GM21619 (cell line): ENCODE data around the gene ZNF418.

Experiments used
- ATAC-seq: cut with Tn5 transposase; IDR thresholded peaks from one replicate; pipeline ENCODE4 v1.9.1; 2021; ENCODE audit not compliant: unreplicated experiment

Gene ZNF418

DNA sequence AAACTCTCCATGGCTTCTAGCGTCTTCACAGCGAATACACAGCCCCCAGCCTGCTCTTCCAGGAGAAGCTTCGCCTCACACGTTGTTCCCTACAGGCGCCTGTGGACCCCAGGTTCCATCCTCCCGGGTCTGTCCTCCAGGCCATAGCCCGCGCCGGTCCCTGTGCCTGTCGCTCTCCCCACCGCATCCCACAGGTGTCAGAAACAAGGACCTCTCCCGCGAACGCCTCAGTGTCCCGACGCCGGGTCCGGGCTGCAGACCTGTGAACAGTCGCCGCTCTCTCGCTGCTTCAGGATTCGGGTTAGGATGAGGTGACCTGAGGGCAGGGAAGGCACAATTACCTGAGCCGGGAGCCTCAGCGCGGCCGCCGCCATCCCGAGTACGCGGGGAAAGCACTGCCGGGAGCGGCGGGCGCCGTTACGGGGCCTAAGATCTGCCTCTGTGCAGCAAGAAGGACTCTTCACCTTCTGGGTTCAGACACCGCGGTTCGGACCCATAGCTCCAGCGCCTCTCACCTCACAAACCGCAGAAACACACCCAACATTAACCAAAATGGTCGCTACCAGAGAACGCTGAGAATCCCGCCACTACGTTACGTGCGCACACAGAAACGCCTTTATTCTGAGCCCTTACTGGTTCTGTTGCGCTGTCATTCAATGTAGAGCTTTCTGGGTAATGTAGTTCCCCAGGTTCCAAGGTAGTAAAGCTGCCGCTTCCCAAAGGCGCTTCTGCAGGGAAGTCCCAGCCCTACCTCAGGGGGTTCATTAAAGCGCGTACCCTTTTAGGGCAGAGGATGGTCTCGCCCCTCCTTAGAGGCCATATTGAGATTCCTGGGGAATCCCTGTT, at the start of gene ZNF418:
ZNF418 (minus strand) TSS at position 583 of the 846 bp plus-strand sequence. CDS start 1,580 bp downstream, outside the sequence.
- ATAC-seq, result peak; percentile 58

DNA sequence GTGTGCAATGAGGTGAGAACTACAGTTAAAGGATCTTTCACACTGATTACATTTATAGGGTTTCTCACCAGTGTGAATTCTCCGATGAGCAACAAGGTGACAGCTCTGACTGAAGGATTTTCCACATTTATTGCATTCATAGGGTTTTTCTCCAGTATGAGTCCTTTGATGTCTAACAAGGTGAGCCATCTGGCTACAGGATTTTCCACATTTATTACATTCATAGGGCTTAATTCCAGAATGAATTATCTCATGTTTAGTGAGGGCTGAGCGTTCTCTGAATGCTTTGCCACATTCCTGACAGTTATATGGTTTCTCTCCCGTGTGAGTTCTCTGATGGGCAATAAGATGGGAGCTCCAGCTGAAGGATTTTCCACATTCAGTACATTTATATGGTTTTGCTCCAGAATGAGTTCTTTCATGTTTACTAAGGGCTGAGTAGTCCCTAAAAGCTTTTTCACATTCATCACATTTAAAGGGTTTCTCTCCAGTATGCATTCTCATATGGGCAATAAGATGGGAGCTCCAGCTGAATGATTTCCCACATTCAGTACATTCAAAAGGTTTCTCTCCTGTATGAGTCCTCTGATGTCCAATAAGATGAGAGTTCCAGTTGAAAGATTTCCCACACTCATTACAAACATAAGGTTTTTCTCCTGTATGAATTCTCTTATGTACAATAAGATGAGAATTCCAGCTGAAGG, 43.5 kb upstream of the ZNF418 start:
- no peak for ATAC-seq

- ATAC-seq, result no peak
These were observed 39.2 kb upstream of the ZNF418 start, which contains the start of gene C19orf18 for GRCh38 chr19:57974434-57974833. TSS of gene C19orf18 (minus strand) at chr19:57974534. CDS start at chr19:57974432, 102 bp downstream.

DNA sequence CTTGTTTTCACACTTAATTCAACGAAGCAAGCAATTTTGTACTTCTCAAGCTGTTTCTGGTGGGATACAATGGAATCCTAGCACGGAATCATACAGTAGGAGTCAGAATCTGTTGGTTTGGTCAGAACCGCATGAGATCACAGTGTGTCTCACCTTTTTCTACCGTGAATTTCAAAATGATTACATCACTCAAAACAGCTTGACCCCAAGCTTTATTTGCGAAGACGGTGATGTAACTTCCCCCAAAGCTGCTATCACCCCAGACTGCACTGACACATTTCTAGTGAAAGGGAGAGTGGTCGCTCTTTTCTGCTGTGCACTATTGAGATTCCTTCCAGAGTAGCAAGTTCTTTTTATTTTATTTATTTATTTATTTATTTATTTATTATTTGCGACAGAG, 29.6 kb upstream of the ZNF418 start:
- ATAC-seq, result no peak

DNA sequence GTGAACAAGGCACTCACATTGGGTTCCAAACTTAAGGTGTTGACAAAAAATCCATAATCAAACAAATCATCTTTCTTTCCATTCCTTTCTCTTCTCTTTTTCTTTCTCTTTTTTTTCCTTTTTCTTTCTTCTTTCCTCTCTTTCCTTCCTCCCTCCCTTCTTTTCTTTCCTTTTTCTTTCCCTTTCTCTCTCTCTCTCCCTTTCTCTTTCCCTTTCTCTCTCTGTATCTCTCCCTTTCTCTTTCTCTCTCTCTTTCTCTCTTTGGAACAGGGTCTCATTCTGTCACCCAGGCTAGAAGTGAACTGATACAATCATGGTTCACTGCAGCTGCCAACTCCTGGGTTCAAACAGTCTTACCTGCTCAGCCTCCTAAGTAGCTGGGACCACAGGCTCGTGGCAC, 26.6 kb upstream of the ZNF418 start:
- ATAC-seq, result no peak

GRCh38 chr19:57954996-57955395, 19.8 kb upstream of the ZNF418 start:
- no peak for ATAC-seq

DNA sequence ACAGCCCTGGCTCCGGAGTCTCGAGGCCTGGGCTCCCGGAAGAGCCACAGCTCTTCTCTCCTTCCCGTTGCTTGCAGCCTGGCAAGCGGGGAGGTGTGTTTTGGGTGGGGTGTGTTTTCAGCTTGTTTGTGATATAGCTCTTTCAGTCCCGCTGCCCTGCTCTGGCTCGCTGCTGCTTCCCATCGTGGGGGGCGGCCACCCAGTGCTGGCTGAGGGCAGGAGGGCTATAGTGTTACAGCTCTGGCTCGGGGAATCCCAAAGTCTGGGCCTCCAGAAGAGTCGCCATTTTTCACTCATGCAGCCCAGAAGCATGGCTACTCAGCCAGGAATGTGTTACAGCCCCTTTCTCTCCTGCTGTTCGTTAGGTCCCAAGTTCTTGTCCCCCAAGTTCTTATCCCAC, 14.5 kb upstream of the ZNF418 start:
- no peak for ATAC-seq

DNA sequence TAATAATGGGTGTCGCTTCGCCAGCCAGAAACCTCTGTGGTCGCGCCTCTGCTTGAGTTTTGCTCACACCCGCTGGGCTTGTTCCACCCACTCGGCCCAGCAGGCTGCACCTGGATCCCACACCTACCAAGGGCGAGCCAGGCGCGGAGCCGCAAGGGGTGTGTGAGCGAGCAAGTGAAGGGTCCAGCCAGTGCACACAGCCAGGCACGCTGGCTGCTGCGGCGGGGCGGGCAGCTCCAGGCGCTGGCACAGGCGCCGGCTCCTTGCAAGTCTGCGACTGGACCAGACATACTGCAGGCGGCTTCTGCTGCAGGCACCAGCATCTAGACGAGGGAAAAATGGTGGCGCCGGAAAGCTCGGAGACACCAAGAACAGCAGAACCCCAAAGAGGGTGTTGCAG, 14.1 kb upstream of the ZNF418 start:
- ATAC-seq, result no peak

DNA sequence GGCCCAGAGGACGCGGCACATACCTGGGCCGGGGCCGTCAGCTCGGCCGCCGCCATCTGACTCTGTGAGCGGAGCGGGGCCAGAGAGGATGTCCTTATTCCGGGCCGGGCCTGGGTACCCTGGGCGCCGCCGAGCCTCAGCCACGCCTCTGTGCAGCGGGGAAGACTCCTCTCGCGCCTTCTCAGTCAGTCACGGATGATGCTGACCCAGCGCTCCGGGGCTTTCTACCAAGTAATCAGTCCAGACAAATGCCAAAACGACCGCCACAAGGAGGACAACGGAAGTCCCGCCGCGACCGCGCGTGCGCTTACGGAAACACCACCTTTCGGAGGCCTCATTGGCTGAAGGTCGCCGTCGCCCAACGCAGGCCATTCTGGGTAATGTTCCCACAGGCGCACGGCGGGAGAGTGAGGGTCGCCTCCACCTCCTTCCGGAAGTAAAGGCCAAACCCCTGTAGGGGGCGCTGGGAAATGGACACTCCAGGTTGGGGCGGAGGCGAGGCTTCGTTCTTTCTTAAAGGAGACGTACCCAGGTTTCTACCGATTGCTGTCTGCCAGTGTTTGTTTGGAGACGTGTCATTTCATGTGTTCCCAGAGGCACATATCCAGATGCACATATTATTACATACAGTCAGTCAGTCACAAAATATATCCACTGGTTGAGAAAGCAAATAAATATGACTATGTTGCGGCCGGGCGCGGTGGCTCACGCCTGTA, 12.4 kb upstream of the ZNF418 start, which contains the start of gene ZNF256:
ZNF256 (minus strand) TSS at position 288 of the 716 bp plus-strand sequence; CDS start at position 56, 232 bp downstream.
- peak; percentile 80 for ATAC-seq

- ATAC-seq, result peak; percentile 16
These were observed 11.9 kb upstream of the ZNF418 start for GRCh38 chr19:57947088-57947418.

- ATAC-seq, result no peak
These were observed 11.1 kb upstream of the ZNF418 start for GRCh38 chr19:57946316-57946715.

- ATAC-seq, result no peak
These were observed 6.4 kb upstream of the ZNF418 start for GRCh38 chr19:57941593-57941992.

DNA sequence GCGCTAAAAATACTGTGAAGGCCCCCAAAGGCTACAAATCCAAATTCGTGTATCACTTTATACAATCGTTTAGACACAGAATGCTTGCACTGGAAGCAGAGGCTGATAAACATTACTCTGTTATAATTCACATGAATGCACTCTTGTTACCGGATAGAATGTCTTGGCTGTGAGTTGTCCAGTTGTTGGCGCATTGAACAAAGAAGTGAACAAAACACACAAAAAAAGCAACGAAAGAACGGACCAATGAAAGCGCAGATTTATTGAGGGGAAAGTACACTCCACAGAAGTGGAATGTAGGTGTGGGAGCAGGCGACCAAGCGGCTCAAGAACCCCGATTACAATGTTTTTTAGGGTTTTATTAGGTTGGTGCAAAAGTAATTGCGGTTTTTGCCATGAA, 529 bp upstream of the ZNF418 start:
- ATAC-seq, result no peak

GRCh38 chr19:57927587-57927986, 7.6 kb downstream of the ZNF418 start:
- ATAC-seq, result no peak

DNA sequence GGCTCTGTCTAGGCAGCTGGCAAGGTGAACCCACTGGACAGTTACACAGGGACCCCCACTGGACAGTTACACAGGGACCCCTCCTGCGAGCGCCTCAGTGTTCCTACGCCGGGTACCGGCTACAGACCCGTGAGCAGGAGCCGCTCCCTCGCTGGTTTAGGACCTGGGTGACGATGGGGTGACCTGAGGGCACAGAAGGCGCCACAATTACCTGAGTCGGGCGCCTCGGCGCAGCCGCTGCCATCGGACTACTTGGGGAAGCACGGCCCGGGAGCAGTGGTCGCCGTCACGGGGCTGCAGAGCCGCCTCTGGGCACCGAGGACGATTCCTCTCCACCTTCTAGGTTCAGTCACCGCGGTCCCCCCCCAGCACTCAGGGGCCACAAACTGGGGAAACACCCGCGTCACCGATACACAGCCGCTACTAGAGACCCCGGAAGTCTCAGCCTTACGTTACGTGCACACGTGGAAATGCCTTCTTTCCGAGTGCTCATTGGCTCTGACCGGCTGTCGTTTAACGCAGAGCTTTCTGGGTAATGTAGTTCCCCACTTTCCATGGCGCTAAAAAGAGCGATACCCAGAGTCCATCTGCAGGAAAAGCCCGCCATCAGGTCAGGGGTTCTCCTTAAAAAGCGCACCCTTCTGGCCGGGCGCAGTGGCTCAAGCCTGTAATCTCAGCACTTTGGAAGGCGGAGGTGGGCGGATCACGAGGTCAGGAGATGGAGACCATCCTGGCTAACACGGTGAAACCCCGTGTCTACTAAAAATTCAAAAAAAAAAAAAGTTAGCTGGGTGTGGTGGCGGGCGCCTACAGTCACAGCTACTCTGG, 18.8 kb downstream of the ZNF418 start, which contains the start of gene ZNF417:
ZNF417 (minus strand) TSS at position 425 of the 828 bp plus-strand sequence; CDS start at position 244, 181 bp downstream.
- ATAC-seq, result peak; percentile 98

DNA sequence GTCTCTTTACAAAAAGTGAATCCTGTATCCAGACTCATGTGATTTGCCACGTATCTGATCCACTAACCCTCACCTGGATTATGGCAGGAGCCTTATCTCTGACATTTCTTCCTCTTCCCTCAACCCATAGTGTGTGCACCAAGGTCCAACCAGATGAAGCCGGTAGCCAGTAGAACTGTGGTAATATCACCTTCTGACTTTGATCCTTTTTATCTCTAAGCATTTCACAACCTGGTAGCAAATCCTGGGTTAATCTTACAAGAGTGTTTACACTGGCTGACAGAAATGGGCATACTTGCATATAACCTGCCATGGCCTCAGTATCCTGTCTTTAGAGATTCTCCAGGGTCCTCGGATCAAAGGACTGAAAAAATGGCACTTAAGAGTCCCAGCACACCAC, 20.7 kb downstream of the ZNF418 start:
- no peak for ATAC-seq

GRCh38 chr19:57907394-57907793, 27.8 kb downstream of the ZNF418 start:
- ATAC-seq, result no peak

DNA sequence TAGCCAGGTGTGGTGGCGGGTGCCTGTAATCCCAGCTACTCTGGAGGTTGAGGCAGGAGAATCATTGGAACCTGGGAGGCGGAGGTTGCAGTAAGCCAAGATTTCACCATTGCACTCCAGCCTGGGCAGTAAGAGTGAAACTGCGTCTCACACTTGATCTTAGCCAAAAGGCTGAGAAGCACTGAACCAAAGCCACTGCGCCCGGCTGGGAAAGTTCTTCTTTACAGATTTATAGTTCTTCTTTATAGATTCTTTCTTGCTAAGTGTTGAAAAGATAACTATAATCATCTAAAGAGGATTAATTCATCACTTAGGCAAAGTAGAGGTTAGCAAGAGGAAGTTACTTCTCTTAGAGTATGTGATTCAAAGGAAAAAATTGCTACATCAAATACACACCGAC, 29.9 kb downstream of the ZNF418 start:
- no peak for ATAC-seq

GRCh38 chr19:57903618-57904184, 31.5 kb downstream of the ZNF418 start:
- no peak for ATAC-seq

DNA sequence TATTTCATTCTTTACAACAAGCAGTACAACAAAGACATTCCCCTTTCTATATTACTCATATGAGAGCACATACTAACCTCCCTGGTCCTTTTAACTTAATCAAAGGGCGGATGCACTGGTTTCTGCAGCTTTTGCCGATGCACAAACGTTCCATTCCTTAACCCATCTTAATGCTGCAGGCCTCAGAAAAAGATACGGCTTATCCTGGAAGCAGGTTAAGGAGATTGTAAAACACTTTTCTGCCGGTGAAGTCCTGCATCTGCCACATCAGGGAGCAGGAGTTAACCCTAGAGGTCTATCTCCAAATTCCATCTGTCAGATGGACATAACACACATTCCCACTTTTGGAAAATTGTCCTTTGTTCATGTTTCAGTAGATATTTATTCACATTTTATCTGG, 34.9 kb downstream of the ZNF418 start:
- no peak for ATAC-seq
